Testis (tissue), 2 donors: ENCODE measurements around the gene TMEM182.

Experiments
- CTCF ChIP-seq, 3 experiments: fragments of 450-650 bp in 2 of 3; fragments of 200-600 bp in 1 of 3; sonication (generic) in 1 of 3; IDR thresholded peaks; one replicate each; pipeline ENCODE4 v1.5.1; 2016 to 2019; ENCODE audit warnings: antibody characterized with exemption in 3 of 3, mild to moderate bottlenecking in 2 of 3, moderate library complexity in 1 of 3
- POLR2A ChIP-seq: fragments of 450-650 bp; IDR thresholded peaks from one replicate; pipeline ENCODE4 v1.6.1; 2017; ENCODE audit warnings: antibody characterized with exemption, mild to moderate bottlenecking, moderate library complexity

GRCh38 chr2:102837626-102838198 lies 75.9 kb downstream of the TMEM182 start:
- TF ChIP-seq POLR2A, result no peak
- no peak for TF ChIP-seq CTCF (IDR thresholded peaks at IDR 0.05)
